Activated effector memory CD4-positive, alpha-beta T cell treated with Interleukin-2 at 50 U/mL for 16 hours (primary cell): ENCODE results near the gene TMEM184C.

ENCODE experiments used
- DNase-seq: peaks from one replicate; pipeline ENCODE4 v3.0.0-alpha.2; 2020

The TMEM184C gene

DNA sequence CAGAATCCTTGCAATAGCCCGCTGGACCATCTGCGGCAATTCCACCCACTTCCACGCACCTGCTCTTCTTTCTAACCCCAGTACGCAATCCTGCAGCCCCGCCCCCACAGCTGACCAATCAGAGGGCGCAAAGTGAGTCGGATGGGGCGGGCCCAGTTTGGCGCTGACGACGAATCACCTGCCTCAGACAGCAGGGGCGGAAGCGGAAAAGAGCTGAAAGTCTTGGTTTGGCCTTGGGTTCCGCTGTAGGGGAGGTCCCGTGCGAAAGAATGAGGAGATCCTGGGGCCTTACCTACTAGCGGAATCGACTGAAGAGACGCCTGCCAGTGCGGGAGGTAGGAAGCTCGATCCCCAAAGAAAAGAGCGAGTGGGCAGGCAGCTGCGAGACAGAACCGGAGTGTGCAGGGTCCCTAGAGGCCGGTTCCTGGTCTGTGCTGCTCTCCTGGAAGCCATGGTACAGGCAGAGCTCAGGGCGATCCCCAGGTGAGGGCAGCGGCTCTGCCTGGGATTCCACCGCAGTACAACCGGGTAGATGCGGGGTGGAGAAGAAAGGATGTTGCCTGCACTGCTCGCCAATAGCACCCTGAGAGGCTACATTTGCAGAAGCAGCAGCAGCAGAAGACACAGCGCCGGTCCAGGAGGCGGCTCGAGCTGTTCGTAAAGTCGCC lies at the start of gene TMEM184C:
TSS of gene TMEM184C (plus strand) at position 225 of the 668 bp plus-strand sequence. CDS start 560 bp downstream, outside the sequence.
- peak; percentile 98 for DNase-seq

DNA sequence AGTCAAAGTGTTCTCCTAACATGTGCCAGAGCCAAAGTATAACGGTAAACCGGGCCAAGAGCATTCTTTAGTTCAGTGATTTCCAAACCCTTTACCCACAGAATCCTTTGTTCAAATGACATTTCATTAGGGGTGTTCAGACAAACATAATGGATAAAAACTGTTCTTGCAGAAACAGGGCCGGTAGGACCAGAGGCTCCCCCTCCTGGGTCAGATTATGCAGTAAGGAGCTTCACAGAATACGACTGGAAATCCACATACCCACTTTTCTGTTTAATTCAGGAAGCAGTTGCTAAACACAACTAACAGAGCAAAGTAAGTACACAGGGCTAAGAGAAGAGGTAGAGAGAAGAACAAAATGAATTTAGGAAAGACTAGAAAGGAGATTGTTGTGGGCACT lies 46.6 kb upstream of the TMEM184C start:
- DNase-seq: no peak

DNA sequence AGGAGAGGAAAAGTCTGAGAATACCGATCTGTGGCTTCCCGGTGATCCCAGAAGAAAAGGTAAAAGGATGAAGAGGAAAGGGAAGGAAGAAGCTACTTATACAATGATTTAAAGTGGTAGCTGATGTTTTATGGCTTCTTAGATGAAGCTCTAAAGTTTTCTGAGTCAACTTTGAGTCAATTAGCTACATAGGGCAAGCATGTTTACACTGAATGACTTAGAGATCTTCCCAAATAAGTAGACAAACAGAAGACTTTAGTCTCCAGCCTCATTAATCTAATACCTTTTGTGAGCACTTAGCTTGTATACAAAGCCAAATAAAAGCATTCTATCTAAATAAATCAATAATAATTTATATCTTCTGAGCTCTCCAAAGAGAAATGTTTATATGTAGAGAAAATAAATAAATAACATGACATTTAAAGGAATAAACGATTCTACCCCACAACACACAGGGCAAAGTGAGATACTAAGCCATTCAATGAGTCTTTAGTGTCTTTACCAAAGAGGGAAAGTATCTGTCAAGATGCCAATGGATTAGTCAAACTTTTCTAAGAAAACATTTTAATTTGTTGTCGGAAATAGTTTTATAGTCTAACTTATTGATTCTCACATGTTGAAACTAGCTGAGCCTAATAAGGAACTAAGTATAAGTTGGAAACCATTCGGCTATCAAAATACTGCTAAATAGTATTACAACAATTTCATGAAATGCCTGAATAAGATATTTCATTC lies 46.0 kb upstream of the TMEM184C start:
- DNase-seq: no peak

DNA sequence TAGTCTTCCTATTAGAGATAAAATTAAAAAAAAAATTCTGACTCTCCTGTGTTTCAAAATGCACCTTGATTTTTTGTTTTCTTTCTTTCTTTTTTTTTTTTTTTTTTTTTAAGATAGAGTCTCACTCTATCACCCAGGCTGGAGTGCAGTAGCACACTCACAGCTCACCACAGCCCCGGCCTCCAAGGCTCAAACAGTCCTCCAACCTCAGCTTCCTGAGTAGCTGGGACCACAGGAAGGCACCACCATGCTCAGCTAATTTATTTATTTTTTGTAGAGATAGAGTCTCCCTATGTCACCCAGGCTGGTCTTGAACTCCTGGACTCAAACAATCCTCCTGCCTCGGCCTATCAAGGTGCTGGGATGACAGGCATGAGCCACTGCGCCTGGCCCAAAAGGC lies 41.1 kb upstream of the TMEM184C start:
- DNase-seq: no peak

DNA sequence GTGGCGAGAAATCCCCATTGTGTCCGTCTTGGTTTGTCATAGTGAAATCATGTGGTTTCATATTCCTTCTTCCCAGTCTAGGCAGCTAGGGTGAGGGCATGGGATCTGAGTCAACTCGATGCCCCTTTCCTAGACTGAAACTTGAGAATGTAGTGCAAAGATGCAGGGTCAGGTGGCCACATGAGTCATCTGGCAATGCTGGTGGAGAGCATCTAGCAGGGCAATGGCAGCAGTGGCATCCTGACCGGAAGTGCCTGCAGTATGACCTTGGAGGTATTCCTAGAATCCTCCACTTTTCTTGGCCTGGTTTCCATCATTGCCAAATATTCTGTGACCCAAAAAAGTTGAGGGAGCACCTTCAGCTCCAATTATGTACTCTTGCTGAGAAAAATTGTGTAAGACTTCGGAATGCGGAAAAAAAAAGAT lies 39.1 kb upstream of the TMEM184C start:
- DNase-seq: no peak

DNA sequence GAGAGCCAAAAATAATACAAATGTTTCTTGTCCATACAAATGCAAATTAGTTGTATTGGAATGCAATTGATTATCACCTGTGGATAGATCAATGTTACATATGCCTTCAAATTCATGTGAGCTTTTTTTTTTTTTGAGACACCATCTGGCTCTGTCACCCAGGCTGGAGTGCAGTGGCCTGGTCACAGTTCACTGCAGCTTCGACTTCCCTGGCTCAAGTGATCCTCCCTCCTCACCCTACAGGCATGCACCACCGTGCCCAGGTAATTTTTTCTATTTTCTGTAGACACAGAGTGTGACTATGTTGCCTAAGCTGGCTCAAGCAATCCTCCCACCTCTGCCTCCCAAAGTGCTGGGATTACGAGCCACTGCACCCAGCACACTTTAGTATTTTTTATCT lies 38.6 kb upstream of the TMEM184C start:
- no peak for DNase-seq

DNA sequence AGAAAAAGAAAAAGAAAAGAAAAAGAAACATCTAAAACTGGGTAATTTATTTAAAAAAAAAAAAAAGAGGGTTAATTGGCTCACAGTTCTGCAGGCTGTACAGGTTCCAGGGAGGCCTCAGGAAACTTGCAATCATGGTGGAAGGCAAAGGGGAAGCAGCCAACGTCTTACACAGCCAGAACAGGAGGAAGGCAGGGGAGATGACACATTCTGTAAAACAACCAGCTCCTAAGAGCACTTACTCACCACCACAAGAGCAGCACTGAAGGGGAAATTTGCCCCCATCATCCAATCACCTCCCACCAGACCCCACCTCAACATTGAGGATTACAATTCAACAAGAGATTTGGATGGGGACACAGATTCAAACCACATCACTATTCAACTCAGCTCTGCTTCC lies 36.8 kb upstream of the TMEM184C start:
- no peak for DNase-seq

DNA sequence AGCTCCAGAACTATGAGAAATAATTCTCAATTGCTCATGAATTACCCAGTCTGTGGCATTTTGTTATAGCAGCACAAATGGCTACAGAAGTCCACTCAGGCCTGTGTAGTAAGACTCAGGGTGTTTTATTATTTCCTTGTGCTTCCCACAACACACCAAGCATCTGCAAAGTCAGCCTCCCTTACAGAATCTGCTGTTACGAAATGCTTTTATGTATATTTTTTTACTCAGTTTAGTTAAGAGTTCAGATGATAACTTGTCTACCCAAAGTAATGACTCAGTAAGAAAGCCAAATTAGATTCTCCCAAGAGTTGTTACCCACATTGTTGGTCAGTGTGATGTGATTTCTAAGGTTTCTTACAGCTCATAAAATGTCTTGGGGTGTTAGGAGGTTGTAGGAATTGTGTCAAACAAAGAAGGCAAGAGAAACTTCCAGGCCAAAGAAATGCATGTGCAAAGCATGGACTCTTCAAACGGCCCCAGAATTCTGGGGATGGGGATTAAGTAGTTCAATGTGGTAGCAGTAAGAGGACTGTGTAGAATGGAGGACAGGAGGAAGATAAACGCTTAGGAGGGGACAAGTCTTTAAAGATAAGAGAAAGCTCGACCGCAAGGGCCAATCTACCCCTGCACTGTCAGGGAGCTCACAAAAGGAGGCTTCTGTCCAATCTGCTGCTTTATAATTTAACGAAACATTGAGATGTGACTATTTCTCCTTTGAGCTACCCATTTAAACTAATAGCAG lies 35.4 kb upstream of the TMEM184C start:
- no peak for DNase-seq

DNA sequence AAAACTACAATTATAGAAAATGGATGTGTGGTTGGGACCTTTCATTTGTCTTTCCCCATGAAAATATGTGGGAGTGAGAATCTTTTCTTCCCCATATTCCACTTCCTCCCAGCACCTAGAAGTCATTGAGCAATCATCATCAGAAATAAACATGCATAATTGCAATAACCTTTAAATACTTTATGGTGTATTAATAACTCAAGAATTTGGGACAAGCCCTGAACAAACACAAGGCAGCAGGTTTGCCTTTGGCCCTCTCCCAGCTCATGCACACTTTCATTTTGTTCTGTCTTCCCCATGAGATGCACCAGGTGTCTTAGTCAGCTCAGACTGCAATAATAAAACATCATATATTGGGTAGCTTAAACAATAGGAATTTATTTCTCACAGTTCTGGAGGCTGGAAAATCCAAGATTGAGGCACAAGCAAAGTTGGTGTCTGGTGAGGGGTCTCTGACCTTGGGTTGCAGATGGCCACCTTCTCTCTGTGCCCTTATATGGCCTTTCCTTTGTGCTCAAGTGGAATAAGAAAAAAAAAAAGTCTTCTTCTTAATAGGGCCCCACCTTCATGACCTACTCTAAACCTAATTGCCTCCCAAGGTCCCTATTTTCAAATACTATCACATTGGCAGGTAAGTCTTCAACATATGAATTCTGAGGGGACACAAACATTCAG lies 34.7 kb upstream of the TMEM184C start:
- DNase-seq: no peak

DNA sequence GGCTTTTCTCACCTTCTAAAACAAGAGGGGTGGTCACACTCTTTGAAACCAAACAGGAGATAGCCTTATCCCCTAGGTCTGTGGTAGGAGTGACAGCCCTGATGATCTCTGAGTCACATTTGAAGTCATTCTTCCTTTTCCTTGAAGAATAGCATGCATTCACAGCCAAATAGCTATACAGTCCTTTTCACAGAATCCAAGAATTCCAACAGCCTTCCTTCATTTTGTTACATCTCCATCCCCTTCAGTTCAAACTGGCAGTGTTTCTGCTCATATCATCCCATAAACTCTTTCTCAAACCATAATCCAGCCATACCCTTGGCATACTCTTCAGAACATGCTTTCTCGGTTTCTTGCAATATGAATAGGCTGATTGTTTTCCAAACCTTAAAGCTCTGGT lies 33.3 kb upstream of the TMEM184C start:
- no peak for DNase-seq

DNA sequence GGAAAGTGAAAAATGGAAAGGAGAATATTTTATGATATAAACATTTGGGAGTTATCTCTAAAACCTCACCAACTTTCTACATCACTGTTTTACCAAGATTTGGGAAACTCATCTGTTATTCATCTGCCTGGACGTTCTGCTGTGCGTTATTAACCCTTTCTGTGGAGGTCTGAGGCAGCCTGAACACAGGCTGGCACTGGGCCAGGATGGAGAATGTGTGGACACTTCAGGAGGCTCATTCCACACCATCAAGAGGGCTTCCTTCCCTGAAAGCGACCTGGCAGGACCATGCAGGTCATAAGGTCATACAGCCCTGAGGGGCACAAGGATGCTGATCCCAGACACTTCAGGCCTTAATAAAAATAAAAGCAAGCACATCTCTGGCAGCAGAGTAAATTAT lies 31.2 kb upstream of the TMEM184C start:
- no peak for DNase-seq

DNA sequence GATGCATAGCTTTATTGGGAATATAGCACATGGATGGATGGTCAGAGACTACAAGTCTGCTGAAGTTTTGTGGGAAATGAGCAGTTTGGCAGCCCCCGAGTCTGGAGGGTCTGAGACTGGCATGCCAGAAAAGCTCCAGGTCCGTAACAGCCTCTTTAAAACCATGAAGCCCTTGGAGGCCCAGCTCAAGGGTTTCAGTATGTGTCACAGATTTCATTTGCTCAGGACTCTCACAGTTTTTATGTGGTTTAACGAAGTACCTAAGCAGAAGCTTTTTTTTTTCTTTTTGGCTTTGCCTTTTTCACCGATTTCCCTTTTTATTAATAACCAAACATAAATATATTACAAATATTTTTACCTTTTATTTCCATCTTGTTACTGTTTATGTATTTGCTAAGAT lies 30.6 kb upstream of the TMEM184C start:
- DNase-seq: no peak

DNA sequence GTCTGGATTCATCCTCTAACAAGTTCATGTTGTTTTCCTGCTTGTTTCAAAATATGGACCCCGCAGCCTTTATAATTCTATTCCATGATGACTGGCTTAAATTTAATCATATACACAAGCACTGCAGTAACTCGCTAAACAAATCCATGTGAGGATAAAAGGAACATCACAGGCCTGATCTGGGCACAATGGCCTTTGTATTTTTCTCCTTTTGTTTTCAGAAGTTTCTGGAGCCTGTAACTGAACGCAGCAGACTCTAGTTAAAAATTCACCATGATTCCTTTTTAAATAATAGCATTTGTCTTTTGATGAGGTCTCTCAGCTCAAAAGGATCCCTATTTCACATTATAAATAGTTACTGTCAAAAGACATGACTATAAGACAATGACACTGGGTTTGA lies 30.2 kb upstream of the TMEM184C start:
- DNase-seq: no peak

DNA sequence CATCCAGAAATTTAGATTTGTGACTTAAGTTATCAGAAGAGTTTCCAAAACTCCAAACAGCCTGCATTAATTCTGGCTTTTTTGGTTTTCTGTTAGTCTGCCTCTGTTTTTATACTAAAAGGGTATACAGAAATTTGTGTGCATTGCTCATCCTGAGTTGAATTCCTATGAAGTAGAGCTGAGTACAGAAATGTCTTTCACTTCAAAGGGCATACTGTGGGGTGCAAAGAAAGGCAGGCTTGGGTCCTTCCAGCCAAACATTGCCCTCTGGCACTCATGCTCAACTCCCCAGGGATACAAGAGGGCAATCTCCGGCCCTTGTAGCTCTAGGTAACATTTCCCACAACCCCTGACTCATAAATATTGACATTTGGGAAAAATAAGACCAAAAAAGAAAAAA lies 27.6 kb upstream of the TMEM184C start:
- no peak for DNase-seq

DNA sequence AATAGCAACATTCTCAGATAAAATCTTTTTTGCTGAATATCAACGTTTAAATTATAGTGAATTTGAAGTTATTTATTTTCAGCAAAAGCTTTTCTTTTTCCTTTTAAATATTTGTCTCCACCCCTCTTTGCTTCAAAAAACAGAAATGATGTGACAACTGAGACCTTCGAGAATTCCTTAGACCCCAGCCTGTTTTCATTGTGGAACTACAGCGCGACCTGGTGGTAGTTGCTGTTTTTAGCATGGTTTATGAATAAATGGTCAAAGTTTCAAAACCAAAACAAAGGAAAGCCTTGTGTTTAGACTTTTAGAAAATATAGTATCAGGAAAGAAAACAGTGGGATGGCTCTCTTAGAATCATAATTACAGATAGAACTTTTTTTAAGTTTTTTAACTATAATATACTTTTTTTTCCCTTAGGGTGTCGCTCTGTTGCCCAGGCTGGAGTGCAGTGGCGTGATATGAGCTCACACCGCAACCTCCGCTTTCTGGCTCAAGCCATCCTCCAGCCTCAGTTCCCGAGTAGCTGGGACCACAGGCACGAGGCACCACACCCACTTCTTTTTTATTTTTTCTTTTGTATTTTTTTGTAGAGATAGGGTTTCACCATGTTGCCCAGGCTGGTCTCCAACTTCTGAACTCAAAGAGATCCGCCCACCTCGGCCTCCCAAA lies 26.8 kb upstream of the TMEM184C start:
- no peak for DNase-seq

DNA sequence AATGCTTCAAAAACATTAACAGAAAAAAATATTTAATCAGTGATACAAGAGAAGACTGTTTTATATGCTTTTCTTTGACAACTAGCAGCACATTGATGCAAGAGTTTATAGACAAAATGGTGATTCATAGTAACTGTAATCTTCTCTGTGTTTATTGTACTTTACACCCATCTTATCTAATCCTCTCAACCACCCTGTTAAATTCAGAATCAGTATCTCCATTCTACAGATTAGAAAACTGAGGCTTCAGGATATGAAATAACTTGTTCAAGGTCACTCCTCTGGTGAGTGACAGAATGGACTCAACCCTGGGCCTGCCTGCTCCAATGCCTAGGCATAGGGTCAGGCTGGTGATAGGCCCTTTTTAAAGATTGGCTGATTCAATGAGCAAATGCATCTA lies 26.1 kb upstream of the TMEM184C start:
- no peak for DNase-seq

DNA sequence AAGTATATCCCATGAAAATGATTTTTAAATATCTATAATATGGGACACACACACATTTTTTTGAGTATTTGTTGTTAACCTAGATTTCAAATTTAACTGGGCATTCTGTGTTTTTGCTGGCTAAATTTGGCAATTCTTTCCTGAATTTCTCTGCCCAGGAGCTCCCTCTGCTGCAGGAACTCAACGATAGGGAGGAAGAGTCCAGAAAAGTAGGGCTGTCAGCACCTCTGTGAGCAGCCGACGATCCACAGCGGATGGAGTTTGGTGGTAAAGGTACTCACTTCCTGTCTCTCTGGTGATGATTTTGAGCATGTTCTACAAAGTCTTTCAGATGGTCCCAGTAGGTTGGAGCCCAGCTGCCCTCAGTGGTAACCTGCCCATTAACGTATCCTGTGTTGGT lies 23.1 kb upstream of the TMEM184C start:
- DNase-seq: no peak

DNA sequence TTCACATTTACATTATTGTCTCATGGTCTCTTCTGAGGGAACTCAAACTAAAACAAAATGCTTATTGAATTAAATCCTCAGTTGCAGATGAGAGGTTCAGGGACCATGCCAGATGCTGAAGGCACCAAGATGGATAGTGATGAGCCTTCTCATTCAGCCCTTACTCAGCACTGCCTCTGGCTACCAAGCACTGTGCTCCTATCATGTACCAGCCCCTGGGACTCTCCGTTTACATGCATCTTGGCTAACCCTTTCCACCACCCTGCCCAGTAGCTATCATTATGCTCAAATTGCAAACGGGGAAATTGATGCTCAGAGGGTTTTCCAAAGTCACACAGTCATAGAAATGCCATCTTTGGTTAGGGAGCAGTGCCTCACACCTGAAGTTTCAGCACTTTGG lies 22.6 kb upstream of the TMEM184C start:
- DNase-seq: no peak

DNA sequence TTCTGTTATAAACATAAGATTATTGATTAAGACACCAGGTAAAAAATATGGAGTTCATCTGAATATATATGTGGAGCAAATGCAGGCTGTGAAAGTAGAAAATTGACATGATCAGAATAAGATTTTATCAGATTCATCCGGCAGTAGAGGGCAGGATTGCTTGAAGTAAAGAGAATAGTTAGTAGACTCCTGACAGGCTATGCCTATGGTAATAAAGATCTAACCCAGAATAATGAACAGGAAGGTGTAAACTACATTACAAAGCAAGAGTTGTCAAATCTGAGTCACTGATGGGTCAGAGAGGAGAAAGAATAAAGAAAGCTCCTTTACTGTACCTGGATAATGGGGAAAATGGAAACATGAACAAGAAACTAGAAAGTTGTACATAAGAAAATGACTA lies 20.8 kb upstream of the TMEM184C start:
- no peak for DNase-seq

DNA sequence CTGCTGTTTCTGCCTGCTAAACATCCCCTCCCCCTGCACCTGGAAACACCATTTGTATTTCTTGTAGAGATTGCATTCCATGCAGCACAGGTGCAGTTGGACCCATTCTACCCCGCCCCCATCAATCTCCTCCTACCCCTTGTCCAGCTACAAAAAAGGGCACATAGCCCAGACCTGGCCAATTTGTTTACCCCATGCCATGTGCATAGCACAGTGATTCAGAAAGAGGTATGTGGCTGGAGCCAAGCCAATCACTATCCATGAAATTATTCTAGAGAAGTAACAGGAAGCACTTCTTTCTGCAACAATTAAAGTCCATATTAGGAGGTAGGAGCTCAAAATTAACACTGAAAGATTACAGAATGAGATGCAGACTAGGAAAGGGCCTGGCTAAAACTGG lies 20.2 kb upstream of the TMEM184C start:
- DNase-seq: no peak

DNA sequence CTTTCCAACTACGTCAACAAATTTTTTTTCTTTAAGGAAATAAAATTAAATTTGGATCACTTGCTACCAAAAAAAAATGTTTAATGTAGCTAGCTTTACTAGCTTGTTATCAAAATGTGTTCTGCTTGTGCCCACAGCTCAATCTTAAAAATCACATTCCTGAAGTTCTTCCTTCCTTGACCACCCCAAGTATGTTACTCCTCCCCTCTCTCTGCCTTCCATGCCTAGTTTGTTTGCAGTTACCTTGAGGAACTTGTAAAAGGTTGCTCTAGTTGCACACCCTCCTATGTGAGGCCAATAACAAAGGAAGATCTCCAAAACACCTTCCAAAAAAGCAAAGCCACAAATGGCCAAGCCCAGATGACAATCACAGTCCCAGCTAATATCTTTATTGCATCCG lies 19.6 kb upstream of the TMEM184C start:
- no peak for DNase-seq

DNA sequence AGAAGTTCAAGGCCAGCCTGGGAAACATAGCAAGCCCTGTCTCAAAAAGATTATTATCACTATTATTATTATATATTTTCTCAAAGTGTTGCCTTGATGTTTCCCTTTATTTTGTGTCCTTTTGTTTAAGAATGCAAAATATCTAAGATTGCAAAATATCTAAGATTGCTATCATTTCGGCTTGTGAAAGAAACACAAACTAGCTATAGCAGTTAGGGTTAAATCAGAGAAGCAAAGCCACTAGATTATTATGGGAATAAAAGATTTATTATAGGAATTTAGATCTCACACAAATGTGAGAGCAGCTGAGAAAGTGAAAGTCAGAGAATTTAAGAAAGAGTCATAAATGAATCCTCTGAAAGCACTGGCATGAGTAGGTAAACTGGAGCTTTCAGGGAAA lies 18.0 kb upstream of the TMEM184C start:
- no peak for DNase-seq

DNA sequence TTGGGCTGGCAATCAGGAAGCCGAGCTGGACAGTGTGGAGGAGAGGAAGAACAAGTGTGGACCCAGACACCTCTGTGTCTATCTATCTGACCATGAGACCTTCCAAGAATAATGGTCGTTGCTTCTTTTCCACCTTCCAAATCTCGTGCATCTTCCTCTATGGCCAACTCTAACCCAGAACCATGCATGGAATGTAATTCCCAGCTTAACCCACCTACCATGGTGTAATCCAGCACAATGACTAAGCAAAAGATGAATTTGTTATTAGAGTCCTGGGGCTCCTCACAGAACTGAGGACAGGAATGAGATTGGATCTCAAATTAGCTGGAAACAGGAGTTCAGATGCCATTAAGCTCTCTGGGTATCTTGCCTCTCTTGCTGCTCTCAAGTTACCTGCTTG lies 17.4 kb upstream of the TMEM184C start:
- no peak for DNase-seq
